Uterus (tissue), 4 donors: ENCODE results near the gene YBX1. TPM values are rescaled to one million over a fixed set of nuclear protein-coding genes. Genes with fewer than 3 reads are reported as not detected.
"Not testable (repeated sequence)": the region's sequence is repeated elsewhere in the genome, so short reads cannot be mapped to it uniquely, and the experiment has no call there.

Experiments used
- DNase-seq, 2 donors: peaks; one replicate each; pipeline ENCODE4 v3.0.0-alpha.2; 2019 to 2020
- H3K27ac ChIP-seq, 2 donors: fragments of 200-600 bp; sonication (generic); 1 replicate in 1 of 2; 2 replicates in 1 of 2; pipeline ENCODE4 v1.5.1; 2016 to 2018
- H3K27me3 ChIP-seq, 2 donors: fragments of 200-600 bp; sonication (generic); one replicate each; pipeline ENCODE4 v1.5.1; 2018 to 2019; ENCODE audit warnings: control low read depth in 1 of 2
- H3K36me3 ChIP-seq, 2 donors: fragments of 200-600 bp; sonication (generic); one replicate each; pipeline ENCODE4 v1.5.1; 2019; ENCODE audit warnings: control low read depth in 1 of 2
- H3K4me1 ChIP-seq, 2 donors: fragments of 200-600 bp; sonication (generic); one replicate each; pipeline ENCODE4 v1.5.1; 2018 to 2019; ENCODE audit warnings: control low read depth in 1 of 2
- H3K4me3 ChIP-seq, 2 donors: fragments of 200-600 bp; sonication (generic); 1 replicate in 1 of 2; 2 replicates in 1 of 2; pipeline ENCODE4 v1.5.1; 2018 to 2019; ENCODE audit warnings: mild to moderate bottlenecking in 1 of 2
- H3K9me3 ChIP-seq, 2 donors: fragments of 200-600 bp; sonication (generic); one replicate each; pipeline ENCODE4 v1.5.1; 2019; ENCODE audit warnings: control low read depth in 1 of 2
- CTCF ChIP-seq, 4 experiments: fragments of 200-600 bp in 2 of 4; fragments of 450-650 bp in 2 of 4; sonication (generic) in 2 of 4; IDR thresholded peaks; one replicate each; pipeline ENCODE4 v1.5.1; 2016 to 2019; ENCODE audit warnings: antibody characterized with exemption in 4 of 4, mild to moderate bottlenecking in 2 of 4, moderate library complexity in 1 of 4
- POLR2A ChIP-seq, 2 donors: fragments of 450-650 bp; IDR thresholded peaks; one replicate each; pipeline ENCODE4 v1.6.1; 2016; ENCODE audit warnings: antibody characterized with exemption in 2 of 2, mild to moderate bottlenecking in 1 of 2, moderate library complexity in 1 of 2
- intact Hi-C: fragments of 100-400 bp; cut with DNase I; formaldehyde crosslinking; loops from one replicate; pipeline ENCODE4 v1.15.1; 2023; ENCODE audit warnings: low total_unique reads
- total RNA-seq, 4 donors: library from RNA; depleted of rRNA in 3 of 4; stranded (reverse); fragments of >200 nt in 3 of 4; gene quantifications; one replicate each; pipeline versions ENCODE4 v1.1.0 to v1.2.4, GENCODE V29; 2014 to 2023
- donor health status: DM: yes; HTN: yes; CAD: no.

The YBX1 gene
- total RNA-seq, 4 donors from 2014 or later: 282 to 387 (median 333) TPM

- no peak for DNase-seq
- intact Hi-C loops: no loop called here
- Histone ChIP-seq H3K4me1 (peaks cover 0 to 3% of the 10 kb centered on the region in 2 donors), H3K9me3 (no peaks in the 10 kb centered on the region), H3K36me3 (no peaks in the 10 kb centered on the region), H3K4me3 (no peak overlapping the region), H3K27me3 (no peaks in the 10 kb centered on the region), H3K27ac (no peak overlapping the region)
- TF ChIP-seq CTCF (IDR thresholded peaks at IDR 0.05): no peak
- TF ChIP-seq POLR2A (IDR thresholded peaks at IDR 0.05): no peak
Observed at GRCh38 chr1:42692911-42693310, 10.7 kb downstream of the YBX1 start.

GRCh38 chr1:42698081-42698813, 16.0 kb downstream of the YBX1 start:
- DNase-seq: no peak
- no peaks in the 10 kb centered on the region for H3K4me1 ChIP-seq
- H3K4me3 ChIP-seq: no peak overlapping the region
- H3K9me3 ChIP-seq: no peaks in the 10 kb centered on the region
- H3K27me3 ChIP-seq: no peaks in the 10 kb centered on the region
- no peaks in the 10 kb centered on the region for H3K36me3 ChIP-seq
- H3K27ac ChIP-seq: no peak overlapping the region
- intact Hi-C loops: no loop called here
- TF ChIP-seq POLR2A (IDR thresholded peaks at IDR 0.05) (no peak), CTCF (IDR thresholded peaks at IDR 0.05) (no peak)

- H3K4me1 ChIP-seq: no peaks in the 10 kb centered on the region
- no peaks in the 10 kb centered on the region for H3K36me3 ChIP-seq
- intact Hi-C loops: no loop called here
- no peaks in the 10 kb centered on the region for H3K27me3 ChIP-seq
- no peak for DNase-seq
- TF ChIP-seq POLR2A (IDR thresholded peaks at IDR 0.05) (no peak), CTCF (IDR thresholded peaks at IDR 0.05) (no peak)
- H3K9me3 ChIP-seq: no peaks in the 10 kb centered on the region
- no peak overlapping the region for H3K27ac ChIP-seq
- no peak overlapping the region for H3K4me3 ChIP-seq
Observed at GRCh38 chr1:42700006-42700405, 17.8 kb downstream of the YBX1 start.

- intact Hi-C loops: no loop called here
- Histone ChIP-seq H3K36me3 (no peaks in the 10 kb centered on the region), H3K4me1 (no peaks in the 10 kb centered on the region), H3K27me3 (no peaks in the 10 kb centered on the region), H3K27ac (no peak overlapping the region), H3K9me3 (no peaks in the 10 kb centered on the region), H3K4me3 (no peak overlapping the region)
- DNase-seq: no peak
- no peak for TF ChIP-seq POLR2A (IDR thresholded peaks at IDR 0.05)
- no peak for TF ChIP-seq CTCF (IDR thresholded peaks at IDR 0.05)
Observed at GRCh38 chr1:42703888-42704464, 21.8 kb downstream of the YBX1 start.

- not testable (repeated sequence) for H3K4me3 ChIP-seq, H3K27ac ChIP-seq
Observed at GRCh38 chr1:42712808-42713207, 30.6 kb downstream of the YBX1 start.

More at GRCh38 chr1:42712808-42713207, 30.6 kb downstream of the YBX1 start:
- H3K27me3 ChIP-seq, H3K4me1 ChIP-seq, H3K36me3 ChIP-seq, DNase-seq, H3K9me3 ChIP-seq, intact Hi-C loops: not testable (repeated sequence)
